Right atrium auricular region (tissue), 2 donors: ENCODE results near the gene CD109. TPM values are rescaled to one million over a fixed set of nuclear protein-coding genes. Genes with fewer than 3 reads are reported as not detected.

Source experiments
- DNase-seq: peaks from one replicate; pipeline ENCODE4 v3.0.0-alpha.2; 2019; ENCODE audit warnings: low spot score
- H3K27ac ChIP-seq, 2 donors: fragments of 200-600 bp; sonication (generic); 1 replicate in 1 of 2; 2 replicates in 1 of 2; pipeline ENCODE4 v1.5.1; 2016 to 2019
- H3K27me3 ChIP-seq, 2 donors: fragments of 200-600 bp; sonication (generic); one replicate each; pipeline versions ENCODE4 v1.5.1 to v1.6.0; 2017 to 2019
- H3K36me3 ChIP-seq: fragments of 200-600 bp; sonication (generic); one replicate; pipeline ENCODE4 v1.5.1; 2016
- H3K4me1 ChIP-seq, 2 donors: fragments of 200-600 bp; sonication (generic); one replicate each; pipeline versions ENCODE4 v1.5.1 to v1.6.0; 2017 to 2019
- H3K4me3 ChIP-seq, 2 donors: fragments of 200-600 bp; sonication (generic); 1 replicate in 1 of 2; 2 replicates in 1 of 2; pipeline ENCODE4 v1.5.1; 2017 to 2019; ENCODE audit warnings: mild to moderate bottlenecking in 1 of 2, moderate library complexity in 1 of 2
- H3K9me3 ChIP-seq, 2 donors: fragments of 200-600 bp; sonication (generic); one replicate each; pipeline ENCODE4 v1.5.1; 2019
- total RNA-seq, 2 donors: library from RNA; depleted of rRNA; stranded (reverse); fragments of >200 nt; gene quantifications; one replicate each; pipeline ENCODE4 v1.1.0, GENCODE V29; 2016
- TF ChIP-seq, protein P1 (sequence below), 2 donors: fragments of 200-600 bp; sonication (generic); IDR thresholded peaks; one replicate each; pipeline ENCODE4 v1.5.1; 2019; ENCODE audit warnings: antibody characterized with exemption in 2 of 2

The CD109 gene
- total RNA-seq, 2 donors from 2014 or later = 18.7 to 30.1 TPM

DNA sequence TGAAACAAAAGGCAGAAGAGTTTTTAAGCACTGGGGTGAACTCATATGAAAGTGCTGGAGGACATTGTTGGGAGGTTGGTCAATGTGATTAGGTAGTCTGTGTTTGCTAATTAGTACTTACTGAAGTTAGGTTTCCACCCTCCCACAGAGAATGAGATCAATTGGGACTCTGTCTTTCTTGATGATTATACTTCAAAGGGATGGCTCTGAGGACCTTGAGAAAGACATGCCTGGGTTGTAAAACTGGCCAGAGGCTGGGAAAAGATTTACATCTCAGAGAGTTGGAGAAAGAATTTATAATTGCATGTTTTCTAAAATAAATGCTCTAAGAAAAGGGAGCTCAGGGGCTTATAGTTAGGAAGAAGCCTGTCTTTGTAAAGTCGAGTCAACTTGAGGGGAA is 74.0 kb downstream of the CD109 start:
- no peak overlapping the region for H3K27ac ChIP-seq
- H3K9me3 ChIP-seq = no peaks in the 10 kb centered on the region
- H3K4me3 ChIP-seq = no peak overlapping the region
- TF ChIP-seq, protein P1, sequence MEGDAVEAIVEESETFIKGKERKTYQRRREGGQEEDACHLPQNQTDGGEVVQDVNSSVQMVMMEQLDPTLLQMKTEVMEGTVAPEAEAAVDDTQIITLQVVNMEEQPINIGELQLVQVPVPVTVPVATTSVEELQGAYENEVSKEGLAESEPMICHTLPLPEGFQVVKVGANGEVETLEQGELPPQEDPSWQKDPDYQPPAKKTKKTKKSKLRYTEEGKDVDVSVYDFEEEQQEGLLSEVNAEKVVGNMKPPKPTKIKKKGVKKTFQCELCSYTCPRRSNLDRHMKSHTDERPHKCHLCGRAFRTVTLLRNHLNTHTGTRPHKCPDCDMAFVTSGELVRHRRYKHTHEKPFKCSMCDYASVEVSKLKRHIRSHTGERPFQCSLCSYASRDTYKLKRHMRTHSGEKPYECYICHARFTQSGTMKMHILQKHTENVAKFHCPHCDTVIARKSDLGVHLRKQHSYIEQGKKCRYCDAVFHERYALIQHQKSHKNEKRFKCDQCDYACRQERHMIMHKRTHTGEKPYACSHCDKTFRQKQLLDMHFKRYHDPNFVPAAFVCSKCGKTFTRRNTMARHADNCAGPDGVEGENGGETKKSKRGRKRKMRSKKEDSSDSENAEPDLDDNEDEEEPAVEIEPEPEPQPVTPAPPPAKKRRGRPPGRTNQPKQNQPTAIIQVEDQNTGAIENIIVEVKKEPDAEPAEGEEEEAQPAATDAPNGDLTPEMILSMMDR (IDR thresholded peaks at IDR 0.05) = no peak
- no peak for DNase-seq
- peaks cover 3% of the 10 kb centered on the region for H3K36me3 ChIP-seq
- no peaks in the 10 kb centered on the region for H3K27me3 ChIP-seq
- peaks cover 0 to 11% of the 10 kb centered on the region in 2 donors for H3K4me1 ChIP-seq

DNA sequence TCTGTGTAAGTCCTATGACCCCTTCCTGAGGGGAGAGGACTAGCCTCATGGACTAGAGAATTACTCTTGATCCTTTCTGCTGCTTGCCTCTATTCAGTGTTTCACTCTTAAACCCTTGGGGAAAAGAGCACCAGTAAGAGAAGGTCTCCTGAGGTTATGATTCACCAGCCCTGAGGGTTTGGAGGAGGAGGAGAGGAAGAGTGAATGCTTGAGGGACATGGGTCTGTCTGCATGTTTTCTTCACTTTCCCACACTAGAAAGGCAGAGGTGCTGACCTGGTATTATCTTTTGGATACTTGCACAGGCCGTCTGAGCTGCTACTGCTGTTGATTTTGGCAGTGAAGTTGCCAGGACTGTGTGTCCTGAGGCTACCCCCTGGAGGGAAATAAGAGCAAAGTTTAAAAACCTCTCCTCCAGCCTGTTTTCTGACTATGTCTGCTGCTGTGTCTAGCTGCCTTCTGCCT is 78.3 kb downstream of the CD109 start:
- Histone ChIP-seq H3K9me3 (no peaks in the 10 kb centered on the region), H3K4me1 (peaks cover 0 to 11% of the 10 kb centered on the region in 2 donors), H3K27ac (peak overlapping the region in 1 of 2 donors; percentile 17), H3K36me3 (no peaks in the 10 kb centered on the region), H3K27me3 (no peaks in the 10 kb centered on the region), H3K4me3 (no peak overlapping the region)
- TF ChIP-seq, protein P1 (IDR thresholded peaks at IDR 0.05) = peak in 1 of 2 donors; percentile 29
- DNase-seq = no peak

DNA sequence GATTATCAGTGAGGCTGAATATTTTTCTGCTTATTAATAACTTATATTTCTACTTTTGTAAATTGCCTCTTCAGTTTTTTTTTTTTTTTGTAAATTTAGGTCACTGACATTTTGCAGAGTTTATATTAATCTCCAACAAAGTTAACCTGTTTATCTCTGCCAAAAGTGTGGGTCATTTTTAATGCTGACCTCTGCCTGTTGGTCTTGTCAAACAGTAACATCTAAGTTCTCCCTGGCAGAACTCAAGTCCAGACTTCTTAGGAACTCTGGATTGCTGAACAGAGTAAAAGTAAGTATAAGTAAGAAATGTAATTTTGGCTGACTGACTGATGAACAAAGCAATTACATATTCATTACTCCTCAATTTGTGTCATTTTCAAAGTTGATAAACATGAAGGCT is 83.9 kb downstream of the CD109 start:
- no peaks in the 10 kb centered on the region for H3K27me3 ChIP-seq
- no peak for DNase-seq

DNA sequence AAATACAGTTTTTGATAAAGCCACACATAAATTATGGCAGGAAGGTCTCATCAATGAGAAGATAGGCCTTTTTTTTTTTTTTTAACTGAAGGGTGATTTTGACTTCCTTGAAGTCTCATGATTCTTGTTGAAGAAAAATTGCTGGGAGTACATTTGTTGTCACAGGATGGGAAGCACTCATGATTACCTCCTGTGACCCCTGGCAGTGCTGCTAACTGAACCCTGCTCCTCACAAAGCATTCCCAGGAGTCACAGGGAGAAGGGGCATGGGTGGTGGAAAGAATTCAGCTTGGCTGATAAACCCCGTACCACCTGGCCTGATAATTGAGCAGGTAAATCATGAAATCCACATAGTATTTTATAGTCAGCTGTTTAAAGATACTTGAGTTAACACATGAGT is 86.9 kb downstream of the CD109 start:
- Histone ChIP-seq H3K9me3 (no peaks in the 10 kb centered on the region), H3K4me1 (peaks cover 0 to 4% of the 10 kb centered on the region in 2 donors), H3K36me3 (peaks cover 10% of the 10 kb centered on the region), H3K27me3 (no peaks in the 10 kb centered on the region), H3K27ac (no peak overlapping the region), H3K4me3 (no peak overlapping the region)
- TF ChIP-seq, protein P1 (IDR thresholded peaks at IDR 0.05) = no peak
- DNase-seq = no peak

More for the DNA sequence above, 83.9 kb downstream of the CD109 start:
- H3K27ac ChIP-seq = no peak overlapping the region
- H3K36me3 ChIP-seq = no peaks in the 10 kb centered on the region
- H3K4me3 ChIP-seq = no peak overlapping the region
- H3K9me3 ChIP-seq = no peaks in the 10 kb centered on the region
- H3K4me1 ChIP-seq = peaks cover 0 to 4% of the 10 kb centered on the region in 2 donors
- TF ChIP-seq, protein P1 (IDR thresholded peaks at IDR 0.05) = no peak

DNA sequence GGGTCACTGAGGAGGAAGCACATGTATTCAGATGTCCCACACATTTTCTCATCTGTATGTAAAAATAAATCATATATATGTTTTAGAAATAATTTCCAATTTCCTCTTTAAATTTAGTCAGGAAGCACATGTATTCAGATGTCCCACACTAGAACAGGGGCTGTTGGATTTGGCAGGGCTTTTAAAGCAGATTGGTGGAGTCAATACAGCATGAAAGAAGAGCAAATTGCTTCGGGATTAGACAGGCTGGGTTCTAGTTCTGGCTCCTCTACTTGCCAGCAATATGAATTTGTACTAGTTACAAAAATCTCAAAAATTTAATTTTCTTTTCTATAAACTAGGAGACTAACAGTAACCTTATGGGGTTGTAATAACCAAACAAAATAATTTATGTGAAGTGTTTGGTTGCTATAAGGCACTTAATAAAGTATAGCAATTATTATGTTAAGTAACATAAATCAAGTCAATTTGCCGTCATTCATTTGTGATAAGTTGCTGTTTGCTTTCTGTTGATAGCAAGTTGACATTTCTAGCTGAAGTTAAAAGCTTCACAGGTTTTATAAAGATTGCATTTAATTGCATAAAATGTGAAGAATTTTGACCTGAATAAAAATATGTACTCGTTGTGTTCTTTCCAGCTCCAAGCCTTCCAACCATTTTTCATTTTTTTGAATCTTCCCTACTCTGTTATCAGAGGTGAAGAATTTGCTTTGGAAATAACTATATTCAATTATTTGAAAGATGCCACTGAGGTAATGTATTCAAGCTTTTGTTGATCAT is 88.9 kb downstream of the CD109 start:
- H3K27ac ChIP-seq = no peak overlapping the region
- H3K27me3 ChIP-seq = no peaks in the 10 kb centered on the region
- H3K4me3 ChIP-seq = no peak overlapping the region
- TF ChIP-seq, protein P1 (IDR thresholded peaks at IDR 0.05) = no peak
- no peak for DNase-seq
- peaks cover 0 to 4% of the 10 kb centered on the region in 2 donors for H3K4me1 ChIP-seq
- H3K9me3 ChIP-seq = no peaks in the 10 kb centered on the region
- H3K36me3 ChIP-seq = peaks cover 10% of the 10 kb centered on the region
